Measurements from ENCODE around the gene MGMT.

Gene MGMT

DNA sequence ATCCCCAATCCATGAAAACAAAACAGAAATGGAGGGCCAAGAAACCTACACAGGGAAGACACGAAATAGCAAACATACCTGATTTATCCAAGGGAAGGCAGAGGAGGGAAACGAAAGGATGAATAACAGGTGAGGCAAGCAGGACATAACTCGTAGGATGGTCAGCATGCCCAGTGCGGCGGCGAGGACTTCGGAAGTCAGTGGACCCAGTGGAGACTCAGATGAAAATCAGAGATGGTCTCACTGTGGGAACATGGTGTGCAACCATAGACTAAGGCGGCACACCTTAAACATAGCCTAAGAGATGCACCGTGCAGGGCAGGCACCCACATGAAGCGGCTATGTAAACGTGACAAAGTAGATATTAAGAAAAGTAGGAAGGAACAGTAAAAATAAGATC, 157.5 kb downstream of the MGMT start:
- Histone ChIP-seq H3K36me3 (peaks cover 0 to 16% (median 4%) of the 10 kb centered on the region in 11 experiments; a peak in 7 of 22 replicates), H4K20me1 (no peaks in the 10 kb centered on the region), H3K4me2 (no peak overlapping the region), H3K27me3 (no peaks in the 10 kb centered on the region), H3K4me3 (no peak overlapping the region), H3K9me3 (replicated peaks in 1 of 11) (peaks cover under 1 to 32% (median 18%) of the 10 kb centered on the region in 11 experiments; a peak in 19 of 22 replicates), H3K27ac (no peak overlapping the region), H3K9ac (no peak overlapping the region), H3K4me1 (peaks cover 27 to 52% (median 41%) of the 10 kb centered on the region in 10 experiments)
- no peak for TF ChIP-seq Cebpa-rat (IDR thresholded peaks at IDR 0.05)

- peak overlapping the region; percentile 67 to 94 (median 84); a peak in 20 of 22 replicates for H3K4me2 ChIP-seq
- H3K27ac ChIP-seq, result peak overlapping the region in 6 of 11 experiments; percentile 67 to 85 (median 82); a peak in 9 of 22 replicates
- H4K20me1 ChIP-seq, result no peaks in the 10 kb centered on the region
- H3K27me3 ChIP-seq, result no peaks in the 10 kb centered on the region
- H3K9ac ChIP-seq, result peak overlapping the region in 4 of 11 experiments; percentile 67 to 71 (median 69); a peak in 7 of 22 replicates
- H3K4me1 ChIP-seq, result peaks cover 27 to 56% (median 46%) of the 10 kb centered on the region in 10 experiments
- peaks cover 0 to 33% (median 11%) of the 10 kb centered on the region in 11 experiments; a peak in 8 of 22 replicates for H3K36me3 ChIP-seq
- H3K9me3 ChIP-seq (replicated peaks in 1 of 11), result peaks cover 6 to 43% (median 30%) of the 10 kb centered on the region in 11 experiments; a peak in 20 of 22 replicates
- H3K4me3 ChIP-seq, result 0 out of 20 replicates have a peak overlapping the region, but pooled peaks of 1 of the 10 experiments have one; percentile 38
- no peak for TF ChIP-seq Cebpa-rat (IDR thresholded peaks at IDR 0.05)
Observed at GRCh38 chr10:129626309-129626708, 159.3 kb downstream of the MGMT start.

- no peaks in the 10 kb centered on the region for H3K27me3 ChIP-seq
- peak overlapping the region in 10 of 11 experiments; percentile 33 to 71 (median 50); a peak in 18 of 22 replicates for H3K9ac ChIP-seq
- peaks cover 6 to 47% (median 36%) of the 10 kb centered on the region in 11 experiments; a peak in 21 of 22 replicates for H3K9me3 ChIP-seq (replicated peaks in 1 of 11)
- peaks cover 0 to 39% (median 11%) of the 10 kb centered on the region in 11 experiments; a peak in 10 of 22 replicates for H3K36me3 ChIP-seq
- peaks cover 27 to 53% (median 46%) of the 10 kb centered on the region in 10 experiments for H3K4me1 ChIP-seq
- peak overlapping the region in 9 of 10 experiments; percentile 26 to 54 (median 40); a peak in 14 of 20 replicates for H3K4me3 ChIP-seq
- peak overlapping the region; percentile 67 to 94 (median 84) for H3K4me2 ChIP-seq
- TF ChIP-seq Cebpa-rat (IDR thresholded peaks at IDR 0.05), result no peak
- H3K27ac ChIP-seq, result peak overlapping the region in 9 of 11 experiments; percentile 57 to 85 (median 72); a peak in 18 of 22 replicates
- no peaks in the 10 kb centered on the region for H4K20me1 ChIP-seq
Observed at GRCh38 chr10:129626796-129627435, 159.9 kb downstream of the MGMT start.

GRCh38 chr10:129627442-129627841, 160.4 kb downstream of the MGMT start:
- H3K4me3 ChIP-seq, result peak overlapping the region in 9 of 10 experiments; percentile 26 to 54 (median 40); a peak in 14 of 20 replicates
- peak overlapping the region in 10 of 11 experiments; percentile 31 to 85 (median 70); a peak in 19 of 22 replicates for H3K27ac ChIP-seq
- no peak for TF ChIP-seq Cebpa-rat (IDR thresholded peaks at IDR 0.05)
- peaks cover 0 to 44% (median 15%) of the 10 kb centered on the region in 11 experiments; a peak in 13 of 22 replicates for H3K36me3 ChIP-seq
- H3K4me2 ChIP-seq, result peak overlapping the region; percentile 67 to 94 (median 84)
- no peaks in the 10 kb centered on the region for H4K20me1 ChIP-seq
- peaks cover 27 to 53% (median 44%) of the 10 kb centered on the region in 10 experiments for H3K4me1 ChIP-seq
- peaks cover 12 to 52% (median 42%) of the 10 kb centered on the region in 11 experiments; a peak in 21 of 22 replicates for H3K9me3 ChIP-seq (replicated peaks in 1 of 11)
- H3K9ac ChIP-seq, result peak overlapping the region in 10 of 11 experiments; percentile 33 to 71 (median 50); a peak in 19 of 22 replicates
- no peaks in the 10 kb centered on the region for H3K27me3 ChIP-seq

DNA sequence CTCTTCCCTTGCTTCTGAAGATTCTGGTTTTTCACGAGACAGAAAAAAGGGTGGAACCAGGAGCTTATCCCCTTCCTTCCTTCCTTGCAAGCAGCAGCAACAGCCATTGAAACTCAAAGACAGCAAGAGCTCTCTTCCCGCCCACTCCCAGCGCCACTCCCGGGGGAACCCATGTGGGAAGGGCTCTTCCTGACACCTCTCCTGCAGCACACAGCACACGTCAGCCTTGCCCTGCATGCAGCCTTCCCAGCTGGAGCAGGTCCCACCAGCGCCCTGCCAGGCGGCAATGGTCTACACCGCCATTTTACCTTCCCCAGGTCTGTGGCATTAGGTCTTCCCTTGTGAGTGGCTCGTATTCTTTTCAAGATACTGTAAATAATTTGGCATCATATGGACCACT, 161.8 kb downstream of the MGMT start:
- TF ChIP-seq Cebpa-rat (IDR thresholded peaks at IDR 0.05), result no peak
- Histone ChIP-seq H3K9ac (0 out of 22 replicates have a peak overlapping the region, but pooled peaks of 3 of the 11 experiments have one; percentile 3 to 71 (median 13)), H3K4me2 (peak overlapping the region; percentile 67 to 94 (median 84)), H3K4me3 (peak overlapping the region in 3 of 10 experiments; percentile 10 to 38 (median 24); a peak in 3 of 20 replicates), H4K20me1 (no peaks in the 10 kb centered on the region), H3K27ac (peak overlapping the region in 7 of 11 experiments; percentile 11 to 85 (median 82); a peak in 12 of 22 replicates), H3K9me3 (replicated peaks in 1 of 11) (peaks cover 23 to 58% (median 53%) of the 10 kb centered on the region in 11 experiments), H3K27me3 (no peaks in the 10 kb centered on the region), H3K4me1 (peaks cover 27 to 53% (median 44%) of the 10 kb centered on the region in 10 experiments), H3K36me3 (peaks cover 0 to 46% (median 16%) of the 10 kb centered on the region in 11 experiments; a peak in 14 of 22 replicates)

DNA sequence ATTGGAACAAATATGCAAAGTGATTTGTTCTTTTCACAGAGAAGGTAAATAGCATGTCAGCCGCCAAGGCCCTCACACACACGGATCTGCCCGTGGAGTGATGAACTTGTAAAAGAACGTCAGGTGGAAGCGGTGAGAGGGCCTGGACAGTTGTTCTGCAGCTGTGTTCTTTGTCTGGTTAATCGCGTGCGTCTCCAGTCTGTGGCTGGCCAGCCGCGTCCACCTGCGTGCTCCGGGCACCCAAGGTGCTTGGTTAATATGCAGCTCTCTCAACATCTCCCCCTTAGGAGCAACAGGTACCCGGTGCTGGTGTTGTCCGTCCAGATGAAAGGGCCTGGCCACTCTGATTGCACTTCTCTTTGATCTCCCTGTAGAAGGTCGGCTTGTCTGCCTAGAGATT, 162.9 kb downstream of the MGMT start:
- no peak for TF ChIP-seq Cebpa-rat (IDR thresholded peaks at IDR 0.05)
- Histone ChIP-seq H3K4me2 (peak overlapping the region in 2 of 11 experiments; percentile 83 to 86; a peak in 1 of 22 replicates), H4K20me1 (no peaks in the 10 kb centered on the region), H3K9me3 (replicated peaks in 1 of 11) (peaks cover 34 to 64% (median 60%) of the 10 kb centered on the region in 11 experiments), H3K4me3 (no peak overlapping the region), H3K4me1 (peaks cover 27 to 53% (median 44%) of the 10 kb centered on the region in 10 experiments), H3K9ac (no peak overlapping the region), H3K27ac (no peak overlapping the region; a peak in 1 of 22 replicates), H3K27me3 (no peaks in the 10 kb centered on the region), H3K36me3 (peaks cover 3 to 51% (median 18%) of the 10 kb centered on the region in 11 experiments; a peak in 13 of 22 replicates)

GRCh38 chr10:129631006-129631405, 164.0 kb downstream of the MGMT start:
- Histone ChIP-seq H4K20me1 (no peaks in the 10 kb centered on the region), H3K9ac (no peak overlapping the region), H3K4me2 (no peak overlapping the region), H3K4me1 (peaks cover 27 to 44% (median 40%) of the 10 kb centered on the region in 10 experiments), H3K27ac (no peak overlapping the region), H3K27me3 (no peaks in the 10 kb centered on the region), H3K9me3 (replicated peaks in 1 of 11) (peaks cover 38 to 74% (median 69%) of the 10 kb centered on the region in 11 experiments), H3K36me3 (peaks cover 5 to 62% (median 24%) of the 10 kb centered on the region in 11 experiments; a peak in 16 of 22 replicates), H3K4me3 (no peak overlapping the region)
- TF ChIP-seq Cebpa-rat (IDR thresholded peaks at IDR 0.05), result no peak

DNA sequence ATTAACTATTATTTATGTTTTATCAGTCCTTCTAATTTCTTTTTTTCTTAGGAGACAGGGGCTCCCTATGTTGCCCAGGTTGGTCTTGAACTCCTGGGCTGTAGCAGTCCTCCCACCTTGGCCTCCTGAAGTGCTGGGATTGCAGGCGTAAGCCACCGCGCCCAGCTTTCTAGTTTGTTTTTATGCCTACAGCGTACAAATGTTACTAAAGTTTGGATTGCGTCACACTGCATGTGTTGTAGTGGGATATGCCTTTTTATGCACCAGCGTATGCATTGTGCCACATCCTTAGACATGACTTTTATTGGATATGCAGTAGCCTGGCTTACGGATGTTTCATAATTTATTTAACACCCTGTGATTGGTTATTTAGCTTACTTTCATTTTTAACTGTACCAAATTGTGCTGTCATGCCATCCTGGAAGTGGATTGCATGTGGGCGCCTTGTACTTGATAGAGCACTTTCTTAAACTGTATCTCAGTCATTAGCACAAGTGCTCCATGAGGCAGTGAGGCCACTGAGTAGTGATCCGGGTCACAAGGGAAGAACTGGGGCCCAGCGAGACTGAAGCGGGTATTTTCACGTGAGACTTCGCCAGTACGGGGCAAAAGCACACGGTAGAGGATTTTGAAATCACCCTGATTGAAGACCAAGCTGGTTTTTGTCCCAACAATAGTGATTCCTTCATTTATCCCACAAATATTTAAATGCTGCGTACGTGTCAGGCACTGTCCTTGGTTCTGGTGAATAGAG, 165.0 kb downstream of the MGMT start:
- peak in 6 of 11 experiments; percentile 10 to 71 (median 49); a peak in 3 of 22 replicates for TF ChIP-seq Cebpa-rat (IDR thresholded peaks at IDR 0.05)
- no peak overlapping the region for H3K4me3 ChIP-seq
- peaks cover 38 to 77% (median 72%) of the 10 kb centered on the region in 11 experiments for H3K9me3 ChIP-seq (replicated peaks in 1 of 11)
- H4K20me1 ChIP-seq, result no peaks in the 10 kb centered on the region
- no peak overlapping the region for H3K9ac ChIP-seq
- peaks cover 9 to 70% (median 27%) of the 10 kb centered on the region in 11 experiments; a peak in 17 of 22 replicates for H3K36me3 ChIP-seq
- H3K4me1 ChIP-seq, result peaks cover 20 to 33% (median 29%) of the 10 kb centered on the region in 10 experiments
- no peaks in the 10 kb centered on the region for H3K27me3 ChIP-seq
- no peak overlapping the region for H3K4me2 ChIP-seq
- H3K27ac ChIP-seq, result no peak overlapping the region

Measured in BLaER1 treated with 17β-estradiol and CSF1 and Interleukin-3, amounts not matched to agents 10 nM and 100 nM (cell line).